ENCODE measurements around the gene NSMCE1.

NSMCE1 gene

DNA sequence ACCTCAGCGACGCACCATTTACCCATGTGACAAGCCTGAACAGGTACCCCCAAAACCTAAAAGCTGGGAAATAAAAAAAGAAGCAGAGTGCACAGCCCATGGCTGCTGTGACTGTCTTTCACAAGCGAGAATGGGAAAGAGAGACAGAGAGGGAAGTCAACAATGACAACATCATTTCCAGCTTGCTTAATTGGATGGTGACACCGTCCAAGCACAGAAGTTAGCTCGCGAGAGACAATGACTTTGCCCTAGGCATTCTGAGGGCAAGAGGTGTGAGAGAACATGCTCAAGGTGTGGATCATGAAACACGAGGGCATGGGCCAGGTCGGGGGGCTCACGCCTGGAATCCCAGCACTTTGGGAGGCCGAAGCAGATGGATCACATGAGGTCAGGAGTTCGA is 19.3 kb upstream of the NSMCE1 start:
- H3K27ac ChIP-seq, result no peak overlapping the region
- no peak for DNase-seq (ENCODE audit: low spot score)
- TF ChIP-seq, protein P1, sequence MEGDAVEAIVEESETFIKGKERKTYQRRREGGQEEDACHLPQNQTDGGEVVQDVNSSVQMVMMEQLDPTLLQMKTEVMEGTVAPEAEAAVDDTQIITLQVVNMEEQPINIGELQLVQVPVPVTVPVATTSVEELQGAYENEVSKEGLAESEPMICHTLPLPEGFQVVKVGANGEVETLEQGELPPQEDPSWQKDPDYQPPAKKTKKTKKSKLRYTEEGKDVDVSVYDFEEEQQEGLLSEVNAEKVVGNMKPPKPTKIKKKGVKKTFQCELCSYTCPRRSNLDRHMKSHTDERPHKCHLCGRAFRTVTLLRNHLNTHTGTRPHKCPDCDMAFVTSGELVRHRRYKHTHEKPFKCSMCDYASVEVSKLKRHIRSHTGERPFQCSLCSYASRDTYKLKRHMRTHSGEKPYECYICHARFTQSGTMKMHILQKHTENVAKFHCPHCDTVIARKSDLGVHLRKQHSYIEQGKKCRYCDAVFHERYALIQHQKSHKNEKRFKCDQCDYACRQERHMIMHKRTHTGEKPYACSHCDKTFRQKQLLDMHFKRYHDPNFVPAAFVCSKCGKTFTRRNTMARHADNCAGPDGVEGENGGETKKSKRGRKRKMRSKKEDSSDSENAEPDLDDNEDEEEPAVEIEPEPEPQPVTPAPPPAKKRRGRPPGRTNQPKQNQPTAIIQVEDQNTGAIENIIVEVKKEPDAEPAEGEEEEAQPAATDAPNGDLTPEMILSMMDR (IDR thresholded peaks at IDR 0.05), result no peak

DNA sequence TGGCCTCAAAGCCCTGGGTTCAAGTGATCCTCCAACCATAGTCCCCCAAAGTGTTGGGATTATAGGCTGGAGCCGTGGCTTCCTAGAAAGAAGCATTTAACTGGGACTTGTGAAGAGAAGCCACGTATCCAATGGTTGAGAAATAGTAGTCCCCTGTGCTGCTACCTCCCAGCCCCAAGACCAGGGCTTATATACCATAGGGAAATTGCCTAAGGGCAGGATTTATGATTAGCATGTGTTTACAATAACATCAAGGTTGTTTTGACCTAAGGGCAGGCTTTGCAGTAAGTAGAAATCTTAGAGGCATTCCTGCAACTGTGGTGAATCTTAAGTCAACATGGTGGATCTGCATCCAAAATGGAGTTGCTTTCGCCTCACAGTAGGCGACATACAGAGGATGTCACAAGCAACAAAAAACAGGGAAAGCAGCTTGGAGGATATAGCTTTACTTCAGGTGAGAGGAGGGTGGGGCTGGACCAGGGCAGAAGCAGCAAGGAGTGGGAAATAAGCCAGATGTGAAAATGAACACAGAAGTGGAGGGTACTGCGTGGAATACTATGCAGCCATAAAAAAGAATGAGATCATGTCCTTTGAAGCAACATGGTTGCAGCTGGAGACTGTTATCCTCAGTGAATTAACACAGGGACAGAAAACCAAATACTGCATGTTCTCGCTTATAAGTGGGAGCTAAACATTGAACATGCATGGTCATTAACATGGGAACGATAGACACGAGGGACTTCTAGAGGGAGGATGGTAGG is 18.7 kb upstream of the NSMCE1 start:
- no peak for DNase-seq (ENCODE audit: low spot score)
- Histone ChIP-seq H3K27ac (peak overlapping the region; percentile 21 to 80), H3K4me3 (no peak overlapping the region)
- TF ChIP-seq, protein P1 (IDR thresholded peaks at IDR 0.05), result no peak

More for the DNA sequence above, 19.3 kb upstream of the NSMCE1 start:
- H3K4me3 ChIP-seq, result no peak overlapping the region

DNA sequence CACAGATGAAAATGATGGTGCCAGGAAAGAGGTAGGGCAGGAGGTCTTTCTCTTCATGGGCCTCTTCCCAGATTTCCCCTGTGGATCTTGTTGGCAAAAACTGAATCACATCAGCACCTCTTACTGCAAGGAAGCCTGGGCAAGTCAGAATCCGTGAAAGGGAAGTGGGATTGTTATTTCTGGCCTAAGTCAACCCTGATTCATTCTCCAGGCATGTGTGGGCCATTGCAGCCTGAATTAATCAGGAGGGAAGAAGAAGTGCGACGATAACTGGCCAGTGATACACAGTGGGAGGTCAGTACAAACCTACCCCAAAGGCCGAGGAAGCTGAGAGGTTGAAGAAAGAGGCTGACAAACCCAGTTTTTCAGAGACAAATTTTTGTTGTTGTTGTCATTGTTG is 17.9 kb upstream of the NSMCE1 start:
- H3K4me3 ChIP-seq, result no peak overlapping the region
- no peak for DNase-seq (ENCODE audit: low spot score)
- H3K27ac ChIP-seq, result peak overlapping the region; percentile 21 to 80
- TF ChIP-seq, protein P1 (IDR thresholded peaks at IDR 0.05), result no peak

DNA sequence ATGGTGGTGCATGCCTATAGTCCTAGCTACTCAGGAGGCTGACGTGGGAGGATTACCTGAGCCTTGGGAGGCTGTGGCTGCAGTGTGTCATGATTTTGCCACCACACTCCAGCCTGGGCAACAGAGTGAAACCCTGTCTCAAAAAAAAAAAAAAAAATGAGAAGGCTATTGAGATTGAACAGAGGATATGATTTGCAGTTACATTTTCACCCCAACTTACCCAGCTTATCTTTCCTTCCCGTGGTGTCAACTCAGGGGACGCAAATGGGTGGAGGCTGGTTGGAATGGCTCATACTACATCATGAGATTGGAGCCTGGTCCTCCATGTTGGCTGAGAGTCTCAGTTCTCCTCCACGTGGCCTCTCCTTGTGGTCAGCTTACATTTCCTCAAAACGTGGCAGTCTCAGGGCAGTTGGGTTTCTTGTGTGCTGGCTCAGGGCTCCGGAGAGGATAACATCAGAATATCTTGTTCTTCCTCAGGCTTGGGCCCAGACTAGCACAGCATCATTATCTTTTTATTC is 17.2 kb upstream of the NSMCE1 start:
- Histone ChIP-seq H3K27ac (peak overlapping the region in 1 of 2 donors; percentile 80), H3K4me3 (no peak overlapping the region)
- TF ChIP-seq, protein P1 (IDR thresholded peaks at IDR 0.05), result no peak
- no peak for DNase-seq (ENCODE audit: low spot score)

DNA sequence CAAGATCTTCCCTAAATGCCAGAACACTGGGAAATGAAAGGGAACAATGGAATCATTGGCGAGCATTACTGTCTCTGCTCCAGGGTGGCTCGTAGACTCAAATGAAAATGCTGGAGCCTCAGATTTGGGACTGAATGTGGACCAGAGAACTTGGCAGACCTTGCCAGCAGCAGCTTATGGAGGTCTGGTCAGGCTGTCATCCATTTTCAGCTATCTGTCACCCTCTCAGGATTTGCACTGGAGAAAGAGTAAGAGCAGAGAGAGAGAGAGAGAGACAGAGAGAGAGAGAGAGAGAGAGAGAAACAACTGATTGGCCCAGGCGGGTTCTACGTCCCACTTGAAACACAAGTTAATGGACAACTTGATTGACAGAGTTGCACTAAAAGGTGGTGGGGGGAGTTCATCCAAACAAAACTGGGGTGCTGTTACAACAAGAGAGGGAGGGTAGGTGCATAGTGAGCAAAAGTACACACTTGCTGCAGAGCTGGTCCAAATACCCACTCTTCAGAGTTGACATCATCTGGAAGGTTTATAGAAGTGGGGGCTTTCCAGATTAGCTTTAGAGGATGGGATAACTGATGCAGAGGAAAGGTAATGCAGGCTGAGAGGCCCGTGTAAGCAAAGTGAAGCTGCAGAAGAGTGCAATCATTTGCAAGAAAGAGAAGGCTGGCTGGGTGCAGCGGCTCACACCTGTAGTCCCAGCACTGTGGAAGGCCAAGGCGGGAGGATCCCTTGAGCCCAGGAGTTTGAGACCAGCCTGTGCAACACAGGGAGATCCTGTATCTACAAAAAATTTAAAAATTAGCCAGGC is 16.5 kb upstream of the NSMCE1 start:
- H3K4me3 ChIP-seq, result no peak overlapping the region
- DNase-seq (ENCODE audit: low spot score), result no peak
- TF ChIP-seq, protein P1 (IDR thresholded peaks at IDR 0.05), result no peak
- H3K27ac ChIP-seq, result no peak overlapping the region

DNA sequence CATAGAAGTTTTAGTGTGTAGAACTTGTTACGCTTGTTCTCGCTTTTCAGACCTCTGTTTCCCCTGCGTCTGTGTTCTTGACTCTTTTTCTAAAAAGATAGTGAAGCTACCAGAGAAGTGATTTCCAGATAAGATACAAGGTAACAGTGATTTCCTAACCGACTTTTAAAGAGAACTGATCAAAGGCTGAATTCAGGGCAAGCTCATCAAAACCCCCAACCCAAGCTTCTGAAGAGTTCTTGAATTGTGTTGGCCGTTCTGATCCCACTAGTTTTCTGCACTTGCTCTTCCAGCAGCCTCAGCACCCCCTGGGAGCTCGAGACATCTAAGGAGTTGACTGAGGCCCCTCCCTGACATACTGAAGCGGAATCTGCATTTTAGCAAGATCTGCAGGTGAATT is 12.7 kb upstream of the NSMCE1 start:
- DNase-seq (ENCODE audit: low spot score), result no peak

More for the DNA sequence above, 12.7 kb upstream of the NSMCE1 start:
- TF ChIP-seq, protein P1 (IDR thresholded peaks at IDR 0.05), result no peak
- H3K27ac ChIP-seq, result no peak overlapping the region
- H3K4me3 ChIP-seq, result no peak overlapping the region

Data from coronary artery (tissue), 2 donors.